Smooth muscle cell (in vitro differentiated cells): ENCODE results near the gene SCGB1A1. TPM values are rescaled to one million over a fixed set of nuclear protein-coding genes. Genes with fewer than 3 reads are reported as not detected.

Experiments
- DNase-seq: peaks from one replicate; lab custom pipeline; 2025; ENCODE audit not compliant: unreplicated experiment; lab: John Stamatoyannopoulos, UW
- H2AFZ ChIP-seq: fragments of 200-600 bp; sonication (generic); 2 replicates; pipeline ENCODE4 v1.6.0; 2016; ENCODE audit warnings: antibody characterized with exemption, low read depth, mild to moderate bottlenecking
- H3F3A ChIP-seq: fragments of 200-600 bp; sonication (generic); 2 replicates; pipeline ENCODE4 v1.6.0; 2017; ENCODE audit warnings: antibody characterized with exemption, low read depth
- H3K27ac ChIP-seq: fragments of 200-600 bp; sonication (generic); 2 replicates; pipeline ENCODE4 v1.5.1; 2016; ENCODE audit warnings: low read depth, mild to moderate bottlenecking
- H3K27me3 ChIP-seq: fragments of 200-600 bp; sonication (generic); 2 replicates; pipeline ENCODE4 v1.6.1; 2016; ENCODE audit warnings: low read depth, mild to moderate bottlenecking
- H3K36me3 ChIP-seq: fragments of 200-600 bp; sonication (generic); 2 replicates; pipeline ENCODE4 v1.5.1; 2016; ENCODE audit warnings: low read depth
- H3K4me1 ChIP-seq: fragments of 200-600 bp; sonication (generic); 2 replicates; pipeline ENCODE4 v1.5.1; 2016; ENCODE audit warnings: low read depth
- H3K4me2 ChIP-seq: fragments of 200-600 bp; sonication (generic); 2 replicates; pipeline ENCODE4 v1.6.0; 2016; ENCODE audit warnings: mild to moderate bottlenecking
- H3K4me3 ChIP-seq: fragments of 200-600 bp; sonication (generic); 2 replicates; pipeline ENCODE4 v1.5.1; 2016; ENCODE audit warnings: mild to moderate bottlenecking
- H3K79me2 ChIP-seq: fragments of 200-600 bp; sonication (generic); 2 replicates; pipeline ENCODE4 v1.6.0; 2016; ENCODE audit warnings: low read depth, mild to moderate bottlenecking
- H3K9ac ChIP-seq: fragments of 200-600 bp; sonication (generic); 2 replicates; pipeline ENCODE4 v1.6.0; 2016; ENCODE audit warnings: low read depth
- H3K9me3 ChIP-seq: fragments of 200-600 bp; sonication (generic); replicated peaks from 2 replicates; pipeline ENCODE4 v1.5.1; 2016; ENCODE audit warnings: low read depth
- H4K20me1 ChIP-seq: fragments of 200-600 bp; sonication (generic); 2 replicates; pipeline ENCODE4 v1.6.0; 2016; ENCODE audit warnings: low read depth
- WGBS: methylation state at CpG from one replicate; pipeline ENCODE4 v1.1.7; 2016; ENCODE audit warnings: low lambda C conversion rate; 5-methylcytosine and 5-hydroxymethylcytosine counted together
- polyA plus RNA-seq: library from polyadenylated mRNA; unstranded; fragments of >200 nt; fragmentation: Nextera tagmentation; extraction: Ambion mirVana; gene quantifications from 2 replicates; pipeline ENCODE4 v1.2.1, GENCODE V29; 2016
- total RNA-seq: library from RNA; depleted of rRNA; stranded (reverse); fragments of >200 nt; gene quantifications from 2 replicates; pipeline ENCODE4 v1.2.3, GENCODE V29; 2014
- TF ChIP-seq, protein P1 (sequence below): fragments of 200-600 bp; sonication (generic); IDR thresholded peaks from 2 replicates; pipeline ENCODE4 v1.5.1; 2017; ENCODE audit warnings: borderline replicate concordance, mild to moderate bottlenecking, antibody characterized with exemption; ENCODE audit not compliant: insufficient read depth, poor library complexity, severe bottlenecking

The SCGB1A1 gene
- total and polyA plus RNA-seq, 2 experiments from 2014 or later = not detected

DNA sequence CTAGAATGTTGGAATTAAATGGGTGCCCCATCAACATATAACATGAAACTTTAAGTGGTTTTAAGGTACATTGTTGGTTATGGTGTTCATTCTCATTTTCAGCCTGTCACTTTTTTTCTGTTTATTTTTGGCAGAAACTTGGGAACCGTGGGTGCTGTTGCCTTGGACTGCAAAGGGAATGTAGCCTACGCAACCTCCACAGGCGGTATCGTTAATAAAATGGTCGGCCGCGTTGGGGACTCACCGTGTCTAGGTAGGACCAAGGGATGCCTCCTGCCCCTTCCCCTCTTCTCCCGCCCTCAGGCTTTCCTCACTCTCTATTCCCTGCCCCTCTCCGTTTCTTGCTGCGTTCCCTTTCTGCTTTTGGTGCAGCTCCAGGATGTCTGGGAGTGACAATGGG lies 29.8 kb upstream of the SCGB1A1 start:
- 90% methylated on average over 11 of the region's 11 CpGs for WGBS
- TF ChIP-seq, protein P1, sequence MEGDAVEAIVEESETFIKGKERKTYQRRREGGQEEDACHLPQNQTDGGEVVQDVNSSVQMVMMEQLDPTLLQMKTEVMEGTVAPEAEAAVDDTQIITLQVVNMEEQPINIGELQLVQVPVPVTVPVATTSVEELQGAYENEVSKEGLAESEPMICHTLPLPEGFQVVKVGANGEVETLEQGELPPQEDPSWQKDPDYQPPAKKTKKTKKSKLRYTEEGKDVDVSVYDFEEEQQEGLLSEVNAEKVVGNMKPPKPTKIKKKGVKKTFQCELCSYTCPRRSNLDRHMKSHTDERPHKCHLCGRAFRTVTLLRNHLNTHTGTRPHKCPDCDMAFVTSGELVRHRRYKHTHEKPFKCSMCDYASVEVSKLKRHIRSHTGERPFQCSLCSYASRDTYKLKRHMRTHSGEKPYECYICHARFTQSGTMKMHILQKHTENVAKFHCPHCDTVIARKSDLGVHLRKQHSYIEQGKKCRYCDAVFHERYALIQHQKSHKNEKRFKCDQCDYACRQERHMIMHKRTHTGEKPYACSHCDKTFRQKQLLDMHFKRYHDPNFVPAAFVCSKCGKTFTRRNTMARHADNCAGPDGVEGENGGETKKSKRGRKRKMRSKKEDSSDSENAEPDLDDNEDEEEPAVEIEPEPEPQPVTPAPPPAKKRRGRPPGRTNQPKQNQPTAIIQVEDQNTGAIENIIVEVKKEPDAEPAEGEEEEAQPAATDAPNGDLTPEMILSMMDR = no peak
- H3K4me2 ChIP-seq = no peak overlapping the region

DNA sequence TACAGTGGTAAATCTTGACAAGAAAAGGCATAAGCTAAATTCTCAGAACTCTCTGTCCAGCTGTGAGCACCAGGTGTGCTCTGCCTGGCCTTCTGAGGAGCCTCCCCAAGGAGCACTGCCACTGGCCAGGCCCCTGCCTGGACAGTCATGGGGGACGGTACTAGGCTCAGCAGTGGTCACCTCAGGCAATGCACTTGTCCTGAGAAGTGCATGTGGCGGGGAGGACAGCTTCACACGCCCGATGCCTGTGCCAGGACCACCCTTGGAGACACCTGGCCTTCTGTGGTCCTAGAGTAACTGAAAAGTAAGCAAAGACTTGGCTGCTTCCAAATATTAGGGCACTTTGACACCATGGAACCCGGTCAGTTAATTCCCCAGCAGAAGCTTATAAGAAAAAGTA lies 28.6 kb upstream of the SCGB1A1 start:
- Histone ChIP-seq H3K79me2 (no peaks in the 10 kb centered on the region), H3K36me3 (no peaks in the 10 kb centered on the region), H3K27ac (no peak overlapping the region), H3K9ac (no peak overlapping the region), H3K27me3 (no peaks in the 10 kb centered on the region), H2AFZ (no peak overlapping the region), H3K4me1 (no peaks in the 10 kb centered on the region), H3F3A (no peaks in the 10 kb centered on the region), H3K9me3 (no peaks in the 10 kb centered on the region), H3K4me2 (no peak overlapping the region), H4K20me1 (no peaks in the 10 kb centered on the region), H3K4me3 (no peak overlapping the region)
- TF ChIP-seq, protein P1 = no peak
- WGBS = 75% methylated on average over 5 of the region's 5 CpGs
- DNase-seq = no peak

More for the DNA sequence above, 29.8 kb upstream of the SCGB1A1 start:
- Histone ChIP-seq H3K4me1 (no peaks in the 10 kb centered on the region), H3K27me3 (no peaks in the 10 kb centered on the region), H3K36me3 (no peaks in the 10 kb centered on the region), H3K27ac (no peak overlapping the region), H3K9ac (no peak overlapping the region), H3K9me3 (no peaks in the 10 kb centered on the region), H4K20me1 (no peaks in the 10 kb centered on the region), H3K4me3 (no peak overlapping the region), H3K79me2 (no peaks in the 10 kb centered on the region), H2AFZ (no peak overlapping the region), H3F3A (no peaks in the 10 kb centered on the region)
- DNase-seq = no peak

DNA sequence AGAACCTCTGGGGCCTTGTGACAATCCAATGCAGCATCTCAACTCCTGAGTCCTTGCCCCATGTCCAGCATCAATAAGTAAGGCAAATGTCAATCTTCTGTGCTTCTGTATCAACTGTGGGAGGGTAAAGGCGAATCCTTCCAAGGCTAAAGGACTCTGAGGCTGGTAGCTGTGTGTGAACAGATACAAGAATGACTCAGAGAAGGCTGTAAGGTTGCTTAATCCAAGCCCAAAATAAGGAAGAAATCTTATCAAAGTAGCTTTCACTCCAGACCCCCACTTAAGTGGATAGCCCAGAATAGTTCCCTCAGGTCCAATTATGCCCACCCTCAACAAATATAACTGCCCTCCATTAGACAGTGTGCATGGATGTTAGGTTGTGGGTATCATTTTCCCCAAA lies 28.1 kb upstream of the SCGB1A1 start:
- 48% methylated on average over 1 of the region's 1 CpG for WGBS

More for the DNA sequence above, 28.1 kb upstream of the SCGB1A1 start:
- Histone ChIP-seq H3K9me3 (no peaks in the 10 kb centered on the region), H3K27me3 (no peaks in the 10 kb centered on the region), H3K4me1 (no peaks in the 10 kb centered on the region), H2AFZ (no peak overlapping the region), H3K4me3 (no peak overlapping the region), H3K9ac (no peak overlapping the region), H4K20me1 (no peaks in the 10 kb centered on the region), H3F3A (no peaks in the 10 kb centered on the region), H3K79me2 (no peaks in the 10 kb centered on the region), H3K4me2 (no peak overlapping the region), H3K36me3 (no peaks in the 10 kb centered on the region), H3K27ac (no peak overlapping the region)
- TF ChIP-seq, protein P1 = no peak
- no peak for DNase-seq
